Stimulated activated naive CD8-positive, alpha-beta T cell treated with anti-CD3 and anti-CD28 coated beads, Interleukin-15, Interleukin-2, amounts not matched to agents 100 U/mL and 50 U/mL, for 24 hours (primary cell): Measurements from ENCODE around the gene HTT-AS.
"Not testable (repeated sequence)": the region's sequence is repeated elsewhere in the genome, so short reads cannot be mapped to it uniquely, and the experiment has no call there.

ENCODE experiments used
- ATAC-seq: fragments of 150-1000 bp; cut with Tn5 transposase; one replicate; pipeline ENCODE4 v1.10.0; 2021
- DNase-seq: peaks from one replicate; pipeline ENCODE4 v3.0.0; 2021

Gene HTT-AS

GRCh38 chr4:3074078-3074845 is at the start of gene HTT-AS, which contains the start of gene HTT:
Gene HTT-AS, minus strand, starts transcription at chr4:3074538.
Gene HTT, plus strand, starts transcription at chr4:3074681. Its CDS starts 145 bp downstream, at chr4:3074826.
- DNase-seq, result peak; percentile 98
- peak; percentile 92 for ATAC-seq

GRCh38 chr4:3123181-3123671 is 48.9 kb upstream of the HTT-AS start:
- no peak for ATAC-seq

GRCh38 chr4:3122081-3122563 is 47.8 kb upstream of the HTT-AS start:
- ATAC-seq (no peak), DNase-seq (no peak)

More at GRCh38 chr4:3123181-3123671, 48.9 kb upstream of the HTT-AS start:
- no peak for DNase-seq

GRCh38 chr4:3121596-3121995 is 47.3 kb upstream of the HTT-AS start:
- DNase-seq (no peak), ATAC-seq (no peak)

GRCh38 chr4:3121110-3121509 is 46.8 kb upstream of the HTT-AS start:
- no peak for ATAC-seq
- no peak for DNase-seq

- no peak for DNase-seq
- ATAC-seq, result no peak
Observed at GRCh38 chr4:3119464-3119863, 45.1 kb upstream of the HTT-AS start.

GRCh38 chr4:3118312-3118711 is 44.0 kb upstream of the HTT-AS start:
- no peak for ATAC-seq
- DNase-seq, result no peak

- no peak for ATAC-seq
- no peak for DNase-seq
Observed at GRCh38 chr4:3116955-3117354, 42.6 kb upstream of the HTT-AS start.

- no peak for ATAC-seq
- DNase-seq, result no peak
Observed at GRCh38 chr4:3115637-3116270, 41.4 kb upstream of the HTT-AS start.

GRCh38 chr4:3114377-3114776 is 40.0 kb upstream of the HTT-AS start:
- ATAC-seq (no peak), DNase-seq (no peak)

GRCh38 chr4:3112609-3113469 is 38.5 kb upstream of the HTT-AS start:
- DNase-seq (no peak), ATAC-seq (no peak)

- no peak for ATAC-seq
- DNase-seq, result no peak
Observed at GRCh38 chr4:3112201-3112600, 37.9 kb upstream of the HTT-AS start.

GRCh38 chr4:3111461-3111860 is 37.1 kb upstream of the HTT-AS start:
- ATAC-seq (no peak), DNase-seq (no peak)

- ATAC-seq, result no peak
Observed at GRCh38 chr4:3108211-3108610, 33.9 kb upstream of the HTT-AS start.

GRCh38 chr4:3107691-3108121 is 33.4 kb upstream of the HTT-AS start:
- DNase-seq, result no peak
- ATAC-seq, result no peak

More at GRCh38 chr4:3108211-3108610, 33.9 kb upstream of the HTT-AS start:
- no peak for DNase-seq

GRCh38 chr4:3107271-3107670 is 32.9 kb upstream of the HTT-AS start:
- DNase-seq (no peak), ATAC-seq (no peak)

GRCh38 chr4:3106339-3107186 is 32.2 kb upstream of the HTT-AS start:
- peak; percentile 100 for ATAC-seq
- DNase-seq, result peak; percentile 93

- ATAC-seq (no peak), DNase-seq (no peak)
Observed at GRCh38 chr4:3098346-3098745, 24.0 kb upstream of the HTT-AS start.

GRCh38 chr4:3096202-3096601 is 21.9 kb upstream of the HTT-AS start:
- ATAC-seq, result no peak

GRCh38 chr4:3094701-3095100 is 20.4 kb upstream of the HTT-AS start:
- ATAC-seq, result not testable (repeated sequence)

More at GRCh38 chr4:3096202-3096601, 21.9 kb upstream of the HTT-AS start:
- DNase-seq, result no peak

GRCh38 chr4:3091464-3091863 is 17.1 kb upstream of the HTT-AS start:
- no peak for DNase-seq
- no peak for ATAC-seq

More at GRCh38 chr4:3094701-3095100, 20.4 kb upstream of the HTT-AS start:
- DNase-seq, result not testable (repeated sequence)
